Inferior parietal cortex (tissue), 1 donor: Measurements from ENCODE around the gene ATXN10.
"Not testable (repeated sequence)": the region's sequence is repeated elsewhere in the genome, so short reads cannot be mapped to it uniquely, and the experiment has no call there.

Experiments
- DNase-seq: peaks from one replicate; pipeline ENCODE4 v3.0.0-alpha.2; 2016; ENCODE audit errors: extremely low spot score

ATXN10 gene, protein sequence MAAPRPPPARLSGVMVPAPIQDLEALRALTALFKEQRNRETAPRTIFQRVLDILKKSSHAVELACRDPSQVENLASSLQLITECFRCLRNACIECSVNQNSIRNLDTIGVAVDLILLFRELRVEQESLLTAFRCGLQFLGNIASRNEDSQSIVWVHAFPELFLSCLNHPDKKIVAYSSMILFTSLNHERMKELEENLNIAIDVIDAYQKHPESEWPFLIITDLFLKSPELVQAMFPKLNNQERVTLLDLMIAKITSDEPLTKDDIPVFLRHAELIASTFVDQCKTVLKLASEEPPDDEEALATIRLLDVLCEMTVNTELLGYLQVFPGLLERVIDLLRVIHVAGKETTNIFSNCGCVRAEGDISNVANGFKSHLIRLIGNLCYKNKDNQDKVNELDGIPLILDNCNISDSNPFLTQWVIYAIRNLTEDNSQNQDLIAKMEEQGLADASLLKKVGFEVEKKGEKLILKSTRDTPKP

DNA sequence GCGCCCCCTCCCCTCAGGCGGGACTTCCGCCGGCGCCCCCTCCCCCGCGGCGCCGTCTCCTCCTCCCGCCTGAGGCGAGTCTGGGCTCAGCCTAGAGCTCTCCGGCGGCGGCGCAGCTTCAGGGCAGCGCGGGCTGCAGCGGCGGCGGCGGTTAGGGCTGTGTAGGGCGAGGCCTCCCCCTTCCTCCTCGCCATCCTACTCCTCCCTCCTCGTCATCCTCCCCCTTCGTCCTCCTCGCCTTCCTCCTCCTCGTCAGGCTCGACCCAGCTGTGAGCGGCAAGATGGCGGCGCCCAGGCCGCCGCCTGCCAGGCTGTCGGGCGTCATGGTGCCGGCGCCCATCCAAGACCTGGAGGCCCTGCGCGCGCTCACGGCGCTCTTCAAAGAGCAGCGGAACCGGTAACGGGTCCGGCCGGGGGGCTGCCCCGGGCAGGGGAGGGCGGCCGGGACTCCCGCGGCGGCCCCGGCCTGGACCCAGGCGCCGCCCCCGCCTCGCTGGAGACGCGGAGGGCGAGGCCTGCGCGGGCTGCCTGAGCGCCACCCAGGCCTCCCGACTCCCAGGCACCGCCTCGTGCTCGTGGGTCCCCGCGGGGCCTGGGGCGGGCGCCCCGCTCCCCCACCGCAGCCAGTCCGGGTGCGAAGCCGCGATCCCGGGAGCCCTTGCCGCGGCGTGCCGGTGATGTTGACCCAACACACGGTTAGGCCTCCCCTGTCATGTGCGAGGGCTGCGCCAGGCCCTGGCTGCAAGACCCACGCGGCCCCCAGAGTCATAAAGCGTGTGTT is at the start of gene ATXN10:
ATXN10 (plus strand) TSS at position 52 of the 781 bp plus-strand sequence; CDS start at position 282, 230 bp downstream.
- DNase-seq = peak; percentile 62

DNA sequence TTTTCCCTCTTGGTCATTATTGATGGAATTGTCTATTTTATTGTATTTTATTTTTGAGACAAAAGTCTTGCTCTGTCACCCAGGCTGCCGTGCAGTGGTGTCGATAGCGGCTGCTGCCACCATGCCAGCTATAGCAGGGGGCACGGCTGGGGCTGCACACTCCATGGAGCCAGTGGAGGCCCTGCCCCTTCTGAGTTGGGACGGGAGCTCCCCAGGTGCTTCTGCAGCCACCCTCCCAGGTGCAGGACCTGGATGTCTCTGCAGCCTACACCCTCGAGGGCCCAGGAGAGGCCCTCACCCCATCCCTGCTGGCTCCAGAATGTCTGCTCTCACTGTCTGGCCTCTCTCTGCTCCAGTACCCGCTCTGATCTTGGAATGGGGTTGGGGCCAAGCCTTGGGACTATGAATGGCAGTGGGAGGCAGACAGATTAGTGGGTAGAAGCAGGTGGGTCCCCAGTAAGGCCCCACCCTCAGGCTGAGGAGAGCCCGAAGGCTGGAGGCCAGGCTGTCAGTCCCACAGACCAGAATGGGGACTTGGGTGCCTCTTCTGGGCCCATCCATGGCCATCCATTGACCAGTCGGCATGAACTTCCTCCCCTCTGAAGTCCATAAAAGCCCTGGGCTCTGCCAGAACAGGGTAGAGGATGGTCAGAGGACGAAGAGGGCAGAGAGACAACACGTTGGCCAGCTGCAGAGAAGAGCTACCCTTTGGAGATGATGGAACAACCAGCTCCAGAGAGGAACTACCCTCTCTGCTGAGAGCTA is 49.6 kb upstream of the ATXN10 start:
- no peak for DNase-seq

DNA sequence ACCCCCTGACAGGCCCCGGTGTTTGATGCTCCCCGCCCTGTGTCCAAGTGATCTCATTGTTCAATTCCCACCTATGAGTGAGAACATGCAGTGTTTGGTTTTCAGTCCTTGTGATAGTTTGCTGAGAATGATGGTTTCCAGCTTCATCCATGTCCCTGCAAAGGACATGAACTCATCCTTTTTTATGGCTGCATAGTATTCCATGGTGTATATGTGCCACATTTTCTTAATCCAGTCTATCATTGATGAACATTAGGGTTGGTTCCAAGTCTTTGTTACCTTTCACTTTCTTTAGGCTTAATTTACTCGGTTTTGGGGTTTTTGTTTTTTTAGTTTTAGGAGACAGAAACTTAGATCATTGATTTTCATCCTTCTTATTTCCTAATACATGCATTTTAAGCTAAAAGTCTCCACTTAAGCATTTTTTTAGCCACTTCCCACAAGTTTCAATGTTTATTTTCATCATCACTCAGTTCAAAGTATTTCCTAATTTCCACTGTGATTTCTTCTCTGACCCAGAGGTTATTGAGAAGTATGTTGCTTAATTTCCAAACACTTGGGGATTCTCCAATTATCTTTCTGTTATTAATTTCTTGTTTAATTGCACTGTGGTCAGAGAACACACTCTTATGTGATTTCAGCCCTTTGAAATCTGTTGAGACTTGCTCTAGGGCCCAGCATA is 48.0 kb upstream of the ATXN10 start:
- not testable (repeated sequence) for DNase-seq

DNA sequence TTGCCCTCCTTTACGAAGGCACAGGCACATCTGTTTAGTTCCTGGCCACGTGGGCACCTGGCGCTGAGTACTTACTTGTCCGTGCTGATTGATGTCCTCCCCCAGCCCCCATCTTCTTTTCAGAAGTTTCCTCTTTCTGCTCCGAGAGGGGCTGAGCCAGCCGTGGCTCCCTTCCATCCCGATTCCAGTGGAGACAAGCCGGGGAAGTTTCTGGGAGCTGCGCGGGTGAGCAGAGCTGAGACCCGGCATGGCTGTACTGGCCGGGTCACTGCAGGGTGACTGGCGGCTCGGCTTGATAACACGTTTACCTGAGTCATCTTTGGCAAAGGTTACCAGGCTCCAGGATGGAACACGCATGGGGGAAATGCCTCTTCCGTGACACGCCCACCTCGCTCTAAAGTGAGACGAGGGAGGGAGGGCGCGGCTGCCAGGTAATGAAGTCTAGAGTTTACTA is 45.4 kb upstream of the ATXN10 start:
- no peak for DNase-seq

DNA sequence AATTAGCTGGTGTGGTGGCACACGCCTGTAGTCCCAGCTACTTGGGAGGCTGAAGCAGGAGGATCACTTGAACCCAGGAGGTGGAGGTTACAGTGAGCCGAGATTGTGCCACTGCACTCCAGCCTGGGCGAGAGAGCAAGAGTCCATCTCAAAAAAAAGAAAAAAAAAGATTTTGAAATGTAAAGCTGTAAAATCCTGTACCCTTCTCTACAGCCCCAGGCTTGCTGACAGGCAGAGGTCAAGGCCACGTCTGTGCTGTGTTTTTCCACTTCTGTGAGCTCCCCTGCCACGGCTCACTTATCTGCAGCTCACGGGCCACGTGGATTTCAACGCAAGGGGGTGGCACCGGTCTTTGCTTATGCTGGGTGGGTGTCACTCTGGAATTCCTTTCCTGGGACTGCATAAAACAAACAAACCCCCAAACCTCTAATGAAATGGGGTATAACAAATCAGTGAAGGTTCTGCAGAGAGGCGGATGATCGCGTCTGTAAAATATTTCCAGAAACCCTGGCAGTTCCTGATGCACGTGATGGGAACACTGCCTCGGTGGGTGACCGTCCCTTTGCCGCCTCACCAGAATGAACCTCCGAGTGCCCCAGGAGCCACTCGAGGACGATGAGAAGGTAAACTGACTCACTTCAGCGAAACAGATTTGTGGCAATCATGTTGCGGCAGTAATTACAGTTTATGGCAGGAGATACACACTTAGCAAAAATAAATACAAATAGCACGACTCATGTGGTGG is 44.0 kb upstream of the ATXN10 start:
- no peak for DNase-seq

DNA sequence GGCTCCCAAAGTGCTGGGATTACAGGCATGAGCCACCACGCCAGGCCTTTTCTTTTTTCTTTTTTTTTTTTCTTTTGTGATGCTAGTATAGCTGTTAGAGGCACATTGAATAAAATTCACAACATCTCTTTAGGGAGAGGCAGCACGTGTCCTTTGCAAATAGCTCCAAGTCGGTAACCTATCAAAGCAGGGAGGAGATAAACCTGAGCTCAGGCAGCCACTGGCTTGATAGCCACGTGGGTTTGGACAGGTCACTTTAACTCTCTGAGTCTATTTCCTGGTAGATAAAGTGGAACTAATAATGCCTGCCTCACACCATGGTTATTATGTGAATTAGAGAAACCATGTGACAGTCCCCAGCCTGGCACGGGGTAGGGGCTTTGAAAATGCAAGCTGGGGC is 43.1 kb upstream of the ATXN10 start:
- DNase-seq = no peak

DNA sequence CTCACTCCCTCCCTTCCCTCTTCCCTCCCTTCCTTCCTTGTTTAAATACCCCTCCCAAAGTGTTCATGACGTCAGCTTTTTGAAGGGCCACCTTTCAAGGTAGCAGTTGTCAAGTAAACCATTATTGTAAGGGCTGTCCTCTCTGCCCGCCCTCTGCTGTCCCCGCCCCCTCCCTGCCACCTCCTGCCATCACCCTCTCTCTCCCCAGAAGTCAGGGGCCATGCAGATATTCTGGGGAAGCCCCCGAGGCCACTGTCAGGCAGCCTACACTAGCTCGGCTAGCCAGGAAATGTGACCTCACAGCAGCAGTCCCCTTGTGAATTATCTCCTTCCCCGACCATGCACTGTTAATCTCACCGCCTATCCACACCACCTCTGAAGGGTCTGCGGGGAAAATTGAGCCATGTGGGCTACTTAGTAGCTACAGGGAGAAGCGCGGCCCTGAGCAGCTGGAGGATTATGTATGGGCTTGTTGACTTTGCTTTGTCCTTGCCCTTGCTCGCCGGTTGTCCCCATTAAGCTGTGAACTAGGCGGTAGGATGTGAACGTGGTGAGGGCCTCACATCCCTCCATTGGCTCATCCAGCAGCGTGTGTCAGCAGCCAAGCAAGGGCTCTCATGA is 42.1 kb upstream of the ATXN10 start:
- DNase-seq = no peak

DNA sequence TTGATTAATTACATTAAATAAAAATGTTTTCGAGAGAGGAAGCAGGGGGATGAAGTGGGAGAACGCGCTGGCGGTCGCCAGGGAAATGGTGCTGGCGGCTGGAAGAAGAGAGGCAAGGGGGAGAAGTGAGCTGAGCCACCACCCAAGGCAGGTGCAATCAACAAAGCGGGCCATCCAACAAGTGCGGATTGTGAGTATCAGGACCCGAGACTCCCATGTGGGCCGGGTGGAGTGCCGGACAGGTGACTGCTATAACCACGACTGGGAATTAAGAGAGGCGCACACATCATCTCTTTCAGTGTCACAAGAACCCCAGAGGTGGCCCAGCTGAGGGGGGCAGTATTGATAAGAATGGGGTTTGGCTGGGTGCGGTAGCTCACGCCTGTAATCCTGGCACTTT is 41.2 kb upstream of the ATXN10 start:
- no peak for DNase-seq

DNA sequence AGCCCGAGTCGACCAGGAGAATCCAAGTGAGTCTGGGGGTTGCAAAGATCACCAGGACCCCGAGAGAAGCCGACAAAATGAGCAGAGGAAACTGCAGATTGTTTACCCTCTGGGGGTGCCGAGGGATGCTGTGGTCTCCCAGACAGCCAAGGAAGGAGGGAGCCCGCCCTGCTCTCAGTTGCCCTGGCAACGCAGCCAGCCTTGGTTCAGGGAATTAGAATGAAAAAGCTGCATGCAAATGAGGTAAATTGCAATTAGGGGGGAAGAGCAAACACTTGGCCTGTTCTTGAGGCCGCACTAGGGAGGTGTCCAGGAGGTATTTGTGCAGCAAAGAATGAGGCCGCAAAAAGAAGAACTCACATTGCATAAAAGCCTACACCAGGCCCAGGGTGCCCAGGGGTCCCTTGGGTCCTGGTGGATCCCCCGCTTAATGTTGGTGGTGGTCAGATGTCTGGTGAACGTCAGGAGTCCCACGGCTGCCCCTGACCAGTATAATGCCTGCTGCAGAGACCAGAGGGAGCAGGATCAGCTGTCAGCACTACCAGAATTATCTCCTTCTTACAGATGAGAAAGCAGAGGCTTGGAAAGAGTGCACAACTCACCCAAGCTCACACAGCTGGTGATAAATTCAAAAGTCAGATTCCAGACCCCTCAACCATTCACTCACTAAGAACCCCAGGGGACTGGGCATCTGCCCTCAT is 40.3 kb upstream of the ATXN10 start:
- peak; percentile 13 for DNase-seq

DNA sequence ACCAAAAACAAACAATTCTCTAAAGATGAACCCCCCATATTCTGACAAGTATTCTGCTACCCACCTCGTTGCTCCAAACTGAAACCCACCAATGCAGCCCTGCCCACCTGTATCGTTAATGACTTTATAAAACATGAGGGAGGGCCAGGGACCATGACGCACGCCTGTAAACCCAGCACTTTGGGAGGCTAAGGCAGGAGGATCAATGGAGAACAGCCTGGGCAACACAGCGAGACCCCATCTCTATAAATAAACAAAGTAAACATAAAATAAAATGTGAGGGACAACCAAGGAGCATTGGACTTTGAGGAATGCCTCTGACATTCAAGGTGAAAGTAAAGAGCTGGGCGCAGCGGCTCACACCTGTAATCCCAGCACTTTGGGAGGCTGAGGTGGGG is 39.8 kb upstream of the ATXN10 start:
- no peak for DNase-seq

DNA sequence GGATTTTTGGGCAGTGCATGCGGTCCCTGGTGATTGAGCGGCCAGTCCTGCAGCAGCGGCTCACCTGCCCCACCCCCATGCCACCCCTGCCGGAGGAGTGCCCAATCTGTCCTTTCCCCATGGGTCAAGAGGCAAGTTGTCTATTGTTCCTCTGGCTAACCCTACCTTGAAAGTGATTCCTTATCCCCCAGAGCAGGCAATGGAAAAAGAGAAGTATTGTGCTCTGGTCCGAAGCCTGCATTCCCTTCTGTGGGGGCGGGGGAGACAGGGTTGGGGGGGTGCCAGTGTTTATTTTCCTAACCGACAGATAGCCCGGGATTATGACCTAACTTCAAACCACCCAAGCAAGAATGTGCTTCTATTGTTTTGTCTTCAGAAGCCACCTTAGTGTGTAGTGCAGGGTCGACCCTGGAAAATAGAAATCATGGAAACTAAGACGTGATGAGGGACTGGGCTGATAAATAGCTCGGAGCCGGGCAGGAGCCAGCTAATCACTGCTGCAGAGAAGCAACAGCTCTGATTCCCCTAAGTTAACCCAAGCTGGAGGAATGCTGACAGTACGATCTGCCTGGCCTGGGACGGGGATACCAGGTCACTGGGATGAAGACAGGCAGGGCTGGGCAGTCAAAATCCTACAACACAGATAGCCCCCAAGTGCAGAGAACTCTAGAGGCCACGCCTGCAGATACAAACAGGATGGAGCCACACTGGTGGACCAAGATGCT is 38.7 kb upstream of the ATXN10 start:
- no peak for DNase-seq

DNA sequence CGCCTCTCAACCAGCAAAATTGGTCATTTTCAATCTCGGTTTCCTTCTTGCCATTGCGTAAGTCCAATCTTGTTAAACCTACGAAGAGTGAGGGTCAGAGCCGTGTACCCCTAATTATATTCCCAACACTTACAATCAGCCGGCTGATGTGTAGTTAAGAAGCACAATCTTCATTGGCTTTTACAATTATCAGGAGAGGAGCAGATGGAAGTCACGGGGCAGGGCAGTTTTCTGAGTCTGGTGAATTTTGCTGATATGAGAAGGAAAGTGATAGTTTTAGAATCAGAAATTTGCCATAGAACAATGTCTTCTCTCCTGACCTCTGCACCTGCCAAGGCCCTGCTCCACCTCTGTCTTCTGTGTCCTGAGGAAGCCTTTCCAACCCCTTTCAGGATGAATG is 35.0 kb upstream of the ATXN10 start:
- no peak for DNase-seq

DNA sequence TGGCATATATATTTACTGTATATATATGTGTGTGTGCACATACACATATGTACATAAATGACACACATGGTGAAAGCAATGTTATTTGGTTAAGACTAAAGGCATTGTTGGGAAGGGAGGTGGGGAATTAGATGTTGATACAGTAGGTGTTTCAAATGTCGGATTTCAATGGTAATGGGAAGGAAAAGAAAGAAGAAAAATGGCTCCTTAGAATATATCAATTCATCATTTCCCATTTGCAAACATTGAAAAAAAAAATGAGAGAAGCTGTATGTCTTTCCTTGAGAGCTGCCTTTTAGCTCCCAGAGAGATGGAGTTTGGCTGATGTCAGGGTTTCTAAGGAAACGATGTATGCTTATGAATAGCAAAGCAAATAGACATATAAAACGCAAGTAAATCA is 33.4 kb upstream of the ATXN10 start:
- no peak for DNase-seq

DNA sequence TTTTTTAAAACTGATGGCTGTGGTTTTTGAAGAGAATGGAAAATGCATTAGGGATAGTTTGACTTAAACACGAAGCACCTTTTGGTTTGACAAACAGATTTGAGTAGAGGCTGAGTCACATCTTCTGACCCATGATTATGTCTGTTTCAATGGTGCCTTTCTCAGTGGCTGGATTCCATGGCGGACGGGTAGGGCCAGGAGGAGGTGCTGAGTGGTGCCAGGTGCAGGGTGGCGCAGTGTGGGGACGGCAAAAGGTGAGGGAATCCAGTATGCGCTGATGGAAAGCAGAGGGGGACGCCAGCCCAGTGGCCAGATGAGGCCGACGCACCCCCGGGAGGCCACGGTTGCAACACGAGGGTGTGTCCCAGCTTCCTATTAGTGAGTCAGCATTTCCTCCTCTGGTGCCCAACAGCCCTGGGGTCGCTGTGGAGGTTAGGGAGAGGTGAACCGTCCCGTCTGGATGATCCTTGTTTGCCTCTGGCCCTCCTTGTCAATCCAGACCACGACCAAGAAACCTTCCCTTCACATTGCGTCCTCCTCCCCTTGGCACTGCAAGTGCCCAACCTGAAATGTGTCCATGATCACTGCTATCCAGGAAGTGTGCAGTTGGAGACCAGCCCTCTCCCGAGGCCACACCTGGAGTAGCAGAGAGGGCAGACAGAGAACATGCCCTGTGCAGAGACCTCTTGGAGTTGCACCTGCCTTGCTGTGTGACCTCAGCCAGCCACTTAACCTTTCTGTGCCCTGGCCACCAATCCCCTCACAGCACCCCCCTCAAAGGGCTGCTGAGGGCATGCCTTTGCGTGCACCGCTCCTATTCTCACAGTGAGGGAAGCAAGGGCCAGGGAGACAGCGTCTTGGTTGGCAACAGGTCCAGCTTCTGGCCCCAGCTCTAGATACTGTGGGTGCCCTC is 32.5 kb upstream of the ATXN10 start:
- DNase-seq = no peak

DNA sequence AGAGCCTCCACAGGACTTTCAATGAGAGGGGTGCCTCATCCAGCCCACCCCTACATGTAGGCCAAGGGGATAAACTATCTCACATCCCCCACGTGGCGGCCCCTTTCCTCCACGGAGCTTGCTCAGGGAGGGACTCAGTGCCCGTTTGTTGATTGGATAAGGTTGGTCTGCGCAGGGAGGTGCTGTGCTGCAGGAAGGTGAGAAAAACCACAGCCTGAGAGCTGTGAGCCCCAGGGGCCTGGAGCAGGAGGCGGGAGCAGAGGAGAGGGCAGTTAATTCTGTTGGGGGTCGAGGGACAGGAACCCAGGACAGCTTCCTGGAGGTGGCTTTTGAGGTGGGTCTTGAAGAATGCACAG is 31.9 kb upstream of the ATXN10 start:
- DNase-seq = no peak

DNA sequence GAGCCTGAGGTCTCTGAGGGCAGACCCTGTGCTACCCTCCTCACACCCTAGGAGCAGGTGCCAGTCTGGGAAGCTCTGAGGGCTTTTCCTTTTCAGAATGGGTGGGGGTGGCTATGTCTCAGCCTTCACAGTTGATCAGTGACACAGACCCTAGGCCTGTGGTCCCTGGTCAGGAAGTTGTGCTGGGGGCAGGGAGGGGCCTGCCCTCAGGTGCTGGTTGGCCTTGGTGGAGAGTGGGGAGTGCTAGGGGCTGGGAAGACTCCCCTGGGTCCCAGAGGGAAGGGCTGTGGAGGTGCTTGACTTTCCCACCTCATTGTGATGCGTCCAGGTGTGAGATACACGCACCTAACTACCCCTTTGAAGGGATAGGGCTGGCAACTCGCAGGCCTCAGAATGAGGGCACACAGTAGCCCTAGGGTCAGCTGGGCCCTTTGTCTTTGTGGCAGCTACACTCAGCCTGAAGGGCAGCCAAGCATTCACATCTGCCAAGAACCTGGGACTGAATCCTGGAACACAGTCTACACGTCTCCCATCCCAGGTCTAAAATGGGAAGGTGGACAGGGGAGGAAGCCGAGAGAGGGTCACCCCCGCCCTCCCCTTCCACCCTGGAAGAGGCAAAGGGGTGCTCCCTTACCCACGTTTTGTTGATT is 31.2 kb upstream of the ATXN10 start:
- no peak for DNase-seq

DNA sequence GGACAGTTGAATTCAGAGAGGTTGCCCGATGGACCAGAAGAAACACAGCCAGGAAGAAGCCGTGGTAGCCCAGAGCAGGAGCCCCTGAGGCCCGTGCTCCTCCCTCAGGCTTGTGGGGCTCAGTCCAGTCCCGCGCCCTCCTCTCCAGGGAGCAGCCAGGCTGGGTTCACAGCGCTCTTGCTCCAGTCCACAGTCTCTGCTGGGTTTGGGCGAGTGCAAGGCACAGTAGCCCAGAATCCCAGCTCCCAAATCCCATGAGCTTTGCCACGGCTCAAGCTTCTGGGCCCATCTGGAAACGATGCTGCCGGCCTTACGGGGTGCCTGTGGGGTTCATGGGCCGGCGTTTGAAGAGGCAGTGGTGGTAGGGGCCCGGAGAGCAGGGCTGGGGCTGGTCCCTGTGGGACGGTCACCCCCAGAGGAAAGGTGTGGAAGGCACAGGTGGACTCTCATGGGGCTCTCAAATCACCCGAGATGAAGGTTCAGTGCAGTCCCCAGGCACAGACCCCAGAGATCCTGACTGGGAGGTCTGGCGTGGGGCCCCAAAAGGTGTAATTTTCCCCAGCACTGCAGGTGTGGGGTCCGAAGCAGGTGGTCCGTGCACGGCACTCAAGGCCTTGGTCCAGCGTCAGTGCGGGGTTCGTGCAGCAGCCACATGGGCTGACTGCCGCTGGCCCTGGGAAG is 30.6 kb upstream of the ATXN10 start:
- no peak for DNase-seq
